ENCODE measurements around the gene KDM4C.
"Not testable (repeated sequence)": the region's sequence is repeated elsewhere in the genome, so short reads cannot be mapped to it uniquely, and the experiment has no call there.

The KDM4C gene

DNA sequence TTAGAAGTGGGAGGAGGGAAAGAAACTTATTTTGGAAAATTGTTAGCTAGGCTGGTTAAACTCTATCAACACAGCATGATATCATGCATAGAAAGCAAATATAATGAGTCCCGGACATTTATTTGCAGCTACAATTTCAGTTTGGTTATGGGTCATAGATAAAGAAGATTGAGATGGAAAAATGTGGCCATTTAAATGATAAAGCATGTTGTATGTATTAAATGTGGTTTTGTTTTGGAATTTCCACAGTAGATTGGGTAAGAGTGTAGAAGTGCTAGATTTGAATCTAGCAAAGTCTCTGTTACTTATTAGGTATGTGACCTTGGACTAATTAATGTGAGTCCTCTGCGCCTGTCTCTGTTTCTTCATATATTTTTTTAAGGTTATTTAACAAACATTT lies 217.4 kb downstream of the KDM4C start:
- DNase-seq (ENCODE audit: low read depth in 2 of 2), result no peak

DNA sequence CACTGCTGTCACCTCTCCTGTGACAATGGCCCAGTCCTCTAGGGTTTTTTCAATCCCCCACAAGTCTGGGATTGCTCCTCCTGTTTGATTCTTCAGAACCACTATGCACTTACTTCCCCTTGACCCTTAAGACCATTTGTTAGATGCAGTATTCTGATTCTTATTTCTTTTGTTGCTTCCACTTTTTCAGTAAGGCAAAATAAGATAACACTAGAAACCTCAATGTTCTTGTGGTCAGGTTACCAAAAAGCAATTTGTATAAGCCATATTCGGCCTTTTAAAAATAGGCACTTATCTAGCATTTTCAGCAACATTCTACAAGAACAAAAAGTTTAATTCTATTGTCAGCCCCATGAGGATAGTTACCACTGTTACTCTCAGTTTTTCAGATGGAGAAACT lies 220.0 kb downstream of the KDM4C start:
- no peak for DNase-seq (ENCODE audit: low read depth in 2 of 2)

DNA sequence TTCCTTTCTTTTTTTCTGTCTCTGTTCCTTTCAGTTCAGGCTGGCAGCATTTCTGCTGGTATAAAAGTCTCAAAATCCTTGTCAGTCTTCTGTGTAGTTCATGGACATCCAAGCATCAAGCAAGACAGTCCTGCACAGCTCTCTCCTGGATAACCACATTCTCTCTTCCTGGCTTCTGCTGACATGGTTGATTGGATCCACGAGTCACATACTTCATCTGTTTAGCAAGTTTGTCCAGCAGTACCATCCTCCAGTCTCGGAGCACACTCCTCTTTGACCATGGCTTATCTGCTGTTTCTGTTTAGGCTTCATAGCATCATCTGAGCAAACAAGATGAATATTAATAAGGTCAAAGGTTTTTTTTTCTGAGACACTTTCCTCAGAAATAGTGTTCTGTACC lies 220.8 kb downstream of the KDM4C start:
- no peak for DNase-seq (ENCODE audit: low read depth in 2 of 2)

DNA sequence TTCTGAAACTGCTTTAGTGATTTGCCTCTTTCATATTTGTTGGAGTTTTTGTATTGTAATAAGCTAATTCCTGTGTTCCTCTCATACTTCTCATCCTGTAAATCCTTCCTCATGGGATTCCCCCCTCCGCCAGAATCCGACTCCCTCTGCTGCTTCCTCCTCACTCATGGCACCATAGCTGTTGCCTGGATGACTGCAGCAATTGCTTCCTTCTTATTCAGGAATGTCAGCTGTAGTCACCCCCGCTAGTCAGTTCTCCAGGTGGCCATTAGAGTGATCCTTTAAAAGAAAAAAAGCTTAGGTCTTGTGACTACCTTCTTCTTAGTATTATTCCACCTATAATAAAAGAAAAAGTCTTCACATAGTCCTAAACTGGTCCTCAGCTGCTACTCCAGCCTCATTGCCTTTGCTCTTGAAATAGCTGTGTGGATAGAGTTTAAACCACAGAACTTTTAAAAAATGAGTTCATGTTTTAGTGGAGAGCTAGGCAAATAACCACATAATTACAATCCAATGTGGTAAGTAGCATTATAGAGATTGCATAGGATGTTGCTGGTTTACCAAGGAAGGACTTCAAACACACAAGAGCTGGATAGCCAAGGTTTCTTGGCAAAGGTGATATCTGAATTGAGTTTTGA lies 227.3 kb downstream of the KDM4C start:
- DNase-seq (ENCODE audit: low read depth in 2 of 2), result no peak

DNA sequence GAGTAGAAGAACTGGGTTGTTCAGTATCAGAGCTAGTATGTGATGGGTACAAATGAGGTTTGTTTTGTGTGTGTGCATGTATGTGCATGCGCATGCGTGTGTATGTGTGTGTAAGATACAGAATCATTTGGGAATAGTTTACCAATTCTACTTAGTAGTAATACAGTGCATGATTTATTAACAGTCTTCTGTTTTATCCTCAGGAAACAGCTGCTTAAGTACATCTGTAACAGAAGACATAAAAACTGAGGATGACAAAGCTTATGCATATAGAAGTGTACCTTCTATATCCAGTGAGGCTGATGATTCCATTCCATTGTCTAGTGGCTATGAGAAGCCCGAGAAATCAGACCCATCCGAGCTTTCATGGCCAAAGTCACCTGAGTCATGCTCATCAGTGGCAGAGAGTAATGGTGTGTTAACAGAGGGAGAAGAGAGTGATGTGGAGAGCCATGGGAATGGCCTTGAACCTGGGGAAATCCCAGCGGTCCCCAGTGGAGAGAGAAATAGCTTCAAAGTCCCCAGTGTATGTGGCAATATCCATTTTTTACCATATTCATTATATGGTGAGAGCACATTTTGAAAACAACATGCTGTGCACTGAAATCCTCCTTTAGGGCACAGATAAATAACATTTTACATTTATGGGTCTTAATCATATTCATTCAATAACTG lies 228.5 kb downstream of the KDM4C start:
- DNase-seq (ENCODE audit: low read depth in 2 of 2), result no peak

DNA sequence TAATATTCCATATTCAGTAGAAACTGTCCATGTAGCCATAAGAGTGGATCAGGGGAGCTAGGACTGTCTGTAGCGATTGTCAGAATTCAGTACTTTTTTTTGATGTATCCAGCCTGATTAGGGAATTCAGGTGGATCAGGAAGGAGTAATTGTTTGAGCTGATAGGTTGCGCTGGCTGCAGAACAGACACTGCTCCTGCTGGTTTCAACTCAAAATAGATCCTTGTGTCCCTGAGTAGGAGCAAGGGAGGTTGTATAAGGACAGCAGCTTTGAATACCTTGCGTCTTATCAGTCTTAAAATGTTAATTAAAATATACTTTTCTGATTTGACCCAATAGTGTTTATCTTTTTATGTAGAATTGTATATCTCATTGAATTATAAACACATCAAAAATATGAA lies 229.6 kb downstream of the KDM4C start:
- DNase-seq (ENCODE audit: low read depth in 2 of 2), result no peak

DNA sequence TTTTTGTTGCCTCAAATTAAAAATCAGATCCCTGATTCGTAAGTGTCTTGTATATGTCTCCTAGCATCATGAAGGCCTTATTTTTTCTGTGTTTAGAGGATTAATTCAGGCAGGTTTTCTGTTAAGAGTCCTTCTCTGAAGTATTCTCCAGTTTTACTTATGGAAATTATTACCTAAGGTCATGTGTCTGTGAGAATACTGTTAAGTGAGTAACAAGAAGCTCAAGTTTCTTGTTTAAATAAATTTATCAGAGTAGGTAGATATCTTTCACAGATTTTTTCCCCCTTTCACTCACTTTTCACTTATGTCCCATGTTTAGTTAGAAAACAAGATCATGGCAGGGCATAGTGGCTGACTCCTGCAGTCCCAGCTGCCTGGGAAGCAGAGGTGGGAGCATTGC lies 233.6 kb downstream of the KDM4C start:
- no peak for DNase-seq (ENCODE audit: low read depth in 2 of 2)

DNA sequence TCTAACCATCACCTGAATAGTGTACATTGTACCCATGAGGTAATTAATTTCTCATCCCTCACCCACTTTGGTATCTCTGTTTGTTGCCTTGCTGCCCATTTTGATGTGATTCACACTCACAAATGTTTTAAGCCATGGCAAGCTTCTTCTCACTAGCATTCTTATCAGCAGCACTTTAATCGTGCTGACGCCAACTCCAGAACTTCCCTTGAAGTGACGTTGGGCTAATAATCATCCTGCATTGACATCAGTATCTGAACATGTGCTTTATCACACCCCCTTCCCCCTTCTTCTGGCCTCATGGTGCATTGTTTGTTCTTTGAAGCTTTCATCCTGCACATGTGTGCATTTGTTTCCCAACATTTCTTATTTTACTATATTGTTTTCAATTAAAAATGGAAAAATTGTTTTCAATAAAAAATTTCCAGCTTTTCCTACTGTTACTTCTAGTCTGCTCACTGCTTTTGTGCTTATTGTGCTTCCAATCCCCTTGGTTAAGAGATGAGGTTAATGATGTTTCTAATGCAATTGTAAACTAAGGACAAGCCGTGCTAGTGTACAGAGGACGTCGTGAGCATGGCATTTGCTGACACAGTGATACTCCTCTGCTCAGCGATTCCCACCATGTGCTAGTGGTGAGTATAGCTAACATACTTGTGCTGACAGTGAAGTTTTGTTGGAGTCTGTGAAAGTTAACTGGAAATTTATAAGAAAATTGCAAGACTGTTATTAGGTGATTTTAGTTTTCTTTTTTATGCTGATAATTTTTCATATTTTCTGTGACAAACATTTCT lies 238.5 kb downstream of the KDM4C start:
- no peak for DNase-seq (ENCODE audit: low read depth in 2 of 2)

DNA sequence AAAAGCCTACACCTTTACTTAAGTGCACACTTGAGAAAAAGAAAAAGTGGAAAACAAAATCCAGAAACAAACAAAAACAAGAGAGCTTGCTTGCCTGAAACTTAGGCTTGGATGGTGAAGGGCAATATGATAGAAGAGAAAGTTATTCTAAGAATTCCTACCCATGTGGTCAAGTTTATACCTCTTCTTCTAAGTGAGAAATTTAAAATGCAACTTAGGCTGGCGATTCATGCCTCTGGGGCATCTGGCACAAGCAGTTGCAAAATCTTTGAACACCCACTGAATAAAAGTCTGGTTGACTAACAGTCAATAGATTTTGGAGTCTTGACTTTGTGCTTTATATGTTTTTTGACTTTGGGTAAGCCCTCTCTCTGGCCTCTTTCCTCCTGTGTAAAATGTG lies 239.6 kb downstream of the KDM4C start:
- DNase-seq (ENCODE audit: low read depth in 2 of 2), result no peak

DNA sequence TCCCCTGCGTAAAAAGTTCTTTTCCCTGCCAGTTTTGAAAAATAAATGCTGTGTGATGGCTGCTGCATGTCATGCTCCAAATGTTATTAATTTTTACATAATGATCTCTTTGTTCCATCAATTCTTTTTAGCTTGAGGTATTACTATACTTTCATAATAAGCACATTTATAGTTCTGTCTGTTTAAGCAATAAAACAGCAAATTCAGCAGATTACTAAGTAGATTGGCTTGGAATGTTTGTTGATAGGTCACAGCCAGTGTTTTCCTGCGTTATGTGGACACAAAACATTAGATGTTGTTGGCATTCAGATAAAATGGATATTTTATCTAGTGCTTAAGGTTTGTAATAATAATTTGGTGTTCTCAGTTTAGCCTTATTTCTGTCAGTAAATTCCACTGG lies 242.0 kb downstream of the KDM4C start:
- no peak for DNase-seq (ENCODE audit: low read depth in 2 of 2)

DNA sequence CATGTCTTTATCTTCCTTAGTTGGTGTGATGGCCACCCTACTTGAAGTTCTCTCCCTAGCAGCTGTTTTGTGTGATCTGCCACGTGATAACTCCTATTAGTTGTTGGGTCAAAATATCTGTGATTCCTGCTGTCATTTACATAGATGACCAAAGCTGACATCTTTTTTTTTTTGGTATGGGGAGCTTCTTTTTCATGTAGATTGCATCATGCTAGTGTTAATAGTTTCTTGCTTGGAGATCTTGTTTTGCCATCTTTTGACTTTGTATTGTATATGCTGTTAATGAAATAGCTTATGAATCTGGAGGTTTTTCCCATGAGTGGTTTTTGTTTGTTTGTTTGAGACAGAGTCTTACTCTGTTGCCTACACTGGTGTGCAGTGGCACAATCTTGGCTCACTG lies 243.8 kb downstream of the KDM4C start:
- DNase-seq (ENCODE audit: low read depth in 2 of 2), result no peak

DNA sequence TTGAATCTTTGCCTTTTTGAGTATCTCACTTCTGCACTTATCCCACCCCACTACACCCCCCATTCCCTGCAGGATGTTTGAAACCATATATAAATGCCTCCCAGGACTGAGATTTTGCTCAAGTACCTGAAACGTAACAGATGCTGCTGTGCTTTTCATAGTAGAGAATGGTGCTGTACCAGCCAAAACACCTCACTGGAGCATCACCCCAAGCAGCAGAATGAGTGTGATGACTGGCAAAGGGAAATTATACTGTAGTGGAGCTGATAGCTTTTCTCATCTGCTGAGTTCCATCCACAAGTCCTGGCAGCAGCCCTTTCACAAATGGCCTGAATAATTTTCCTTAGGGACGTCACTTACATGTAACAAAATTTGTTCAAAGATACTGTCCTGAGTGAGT lies 246.1 kb downstream of the KDM4C start:
- DNase-seq (ENCODE audit: low read depth in 2 of 2), result no peak

DNA sequence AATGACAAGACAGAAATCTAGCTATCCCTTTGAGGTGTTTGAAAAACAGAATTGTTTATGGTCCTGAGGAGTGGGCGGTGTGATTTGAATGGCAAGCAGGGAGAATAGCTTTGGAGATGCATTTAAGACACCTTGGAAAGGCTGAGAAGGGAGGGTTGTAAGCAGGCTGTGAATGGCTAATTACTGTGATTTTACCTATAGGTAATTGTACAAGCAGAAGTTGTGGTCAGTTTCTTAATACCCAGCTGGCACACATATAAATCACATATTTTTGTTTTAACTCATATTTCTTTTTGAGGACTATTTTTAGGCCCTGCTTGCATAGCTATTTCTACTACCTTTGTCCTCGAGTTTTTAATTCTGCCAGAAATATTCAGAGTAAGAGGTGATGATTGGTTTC lies 248.6 kb downstream of the KDM4C start:
- no peak for DNase-seq (ENCODE audit: low read depth in 2 of 2)

DNA sequence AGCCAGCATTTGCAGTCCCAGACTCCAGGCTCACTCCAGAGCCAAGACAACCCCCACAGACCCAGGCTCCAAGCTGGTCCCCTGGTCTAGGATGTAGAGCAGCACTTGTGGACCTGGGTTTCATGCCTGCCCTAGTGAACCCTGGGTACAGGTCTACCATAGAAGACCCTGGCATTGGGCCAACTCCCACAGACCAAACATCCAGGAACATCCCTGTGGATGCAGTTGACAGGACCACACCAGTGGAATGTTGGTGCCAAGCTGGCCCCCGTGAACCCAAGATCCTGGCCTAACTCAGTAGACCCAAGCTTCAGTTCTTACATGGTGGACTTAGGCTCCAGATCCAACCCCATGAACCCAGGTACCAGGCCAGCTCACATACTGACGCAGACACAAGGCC lies 250.6 kb downstream of the KDM4C start:
- DNase-seq (ENCODE audit: low read depth in 2 of 2), result no peak

DNA sequence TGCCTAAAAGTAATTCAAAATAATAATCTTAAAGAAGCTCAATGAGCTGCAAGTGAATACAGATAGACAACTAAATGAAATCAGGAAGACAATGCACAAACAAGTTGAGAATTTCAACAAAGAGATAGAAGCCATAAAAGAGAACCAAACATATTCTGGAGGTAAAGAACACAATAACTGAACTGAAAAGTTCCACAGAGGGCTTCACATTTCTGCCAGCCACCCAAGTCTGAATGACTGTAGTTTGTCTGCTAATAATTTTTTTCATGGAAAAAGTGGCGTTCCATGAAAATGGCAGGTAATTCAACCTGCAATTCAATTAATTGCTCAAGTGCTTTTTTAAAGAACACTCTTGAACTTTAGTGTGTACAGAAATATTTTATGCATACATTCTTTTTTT lies 251.3 kb downstream of the KDM4C start:
- DNase-seq (ENCODE audit: low read depth in 2 of 2), result no peak

DNA sequence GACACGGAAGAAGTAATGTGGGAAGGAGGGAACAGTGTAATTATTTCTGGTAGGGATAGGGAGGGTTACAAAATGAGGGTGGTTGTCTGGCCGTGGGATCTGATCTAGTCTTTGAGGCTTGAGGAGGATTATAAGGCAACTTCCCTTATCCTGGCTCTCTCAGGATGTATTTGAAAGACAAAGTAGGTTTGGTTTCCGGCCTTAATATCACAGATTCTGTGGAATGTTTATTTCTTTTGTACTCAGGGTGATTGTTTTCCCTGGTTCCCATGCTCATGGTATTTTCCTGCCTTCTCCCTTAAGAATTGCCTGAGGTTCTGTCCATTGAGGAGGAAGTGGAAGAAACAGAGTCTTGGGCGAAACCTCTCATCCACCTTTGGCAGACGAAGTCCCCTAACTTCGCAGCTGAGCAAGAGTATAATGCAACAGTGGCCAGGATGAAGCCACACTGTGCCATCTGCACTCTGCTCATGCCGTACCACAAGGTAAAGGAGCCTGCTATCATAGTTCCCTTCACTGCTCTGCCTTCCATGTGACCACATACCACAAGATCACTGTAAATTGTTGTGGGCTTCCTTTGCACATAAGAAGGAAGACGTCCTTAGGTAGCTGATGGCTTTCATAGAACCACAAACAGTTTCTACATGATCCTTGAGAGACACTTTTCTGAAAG lies 253.8 kb downstream of the KDM4C start:
- DNase-seq (ENCODE audit: low read depth in 2 of 2), result no peak

DNA sequence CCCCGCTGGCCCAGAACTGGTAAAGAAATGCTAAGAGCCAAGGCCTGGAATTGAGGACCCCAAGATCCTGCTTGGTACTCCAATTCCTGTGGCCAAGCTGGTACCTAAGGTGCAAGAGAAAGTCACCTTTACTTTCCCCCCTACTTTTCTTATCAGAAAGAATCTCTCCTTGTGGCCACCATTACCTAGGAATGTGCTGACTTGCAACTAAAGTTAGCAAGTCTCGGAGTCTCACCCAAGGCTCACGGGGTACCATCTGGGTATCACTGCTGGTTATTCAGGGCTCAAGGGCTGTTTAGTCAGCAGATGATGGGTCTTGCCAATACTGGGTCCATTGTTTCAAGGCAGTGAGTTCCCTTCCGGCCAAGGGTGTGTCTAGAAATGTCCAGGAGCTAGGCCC lies 270.2 kb downstream of the KDM4C start:
- no peak for DNase-seq (ENCODE audit: low read depth in 2 of 2)

DNA sequence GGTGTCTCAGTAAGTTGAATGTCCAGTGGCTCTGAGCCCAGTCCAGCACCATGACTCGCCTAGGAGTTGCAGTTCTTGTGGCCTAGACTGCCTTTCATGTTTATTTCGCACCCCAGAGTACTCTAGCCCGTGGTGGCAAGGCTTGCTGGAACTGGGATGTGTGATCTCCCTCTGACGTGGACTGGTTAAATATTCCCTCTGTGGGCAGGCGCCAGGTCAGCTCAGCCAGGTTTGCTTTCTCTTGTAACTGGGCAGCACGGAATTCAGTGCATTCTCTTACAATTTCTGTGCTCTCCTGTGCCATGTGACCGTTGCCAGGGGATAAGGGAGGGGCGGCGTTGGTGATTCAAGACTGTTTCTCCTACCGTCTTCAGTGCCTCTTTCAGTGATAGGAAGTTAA lies 270.8 kb downstream of the KDM4C start:
- no peak for DNase-seq (ENCODE audit: low read depth in 2 of 2)

DNA sequence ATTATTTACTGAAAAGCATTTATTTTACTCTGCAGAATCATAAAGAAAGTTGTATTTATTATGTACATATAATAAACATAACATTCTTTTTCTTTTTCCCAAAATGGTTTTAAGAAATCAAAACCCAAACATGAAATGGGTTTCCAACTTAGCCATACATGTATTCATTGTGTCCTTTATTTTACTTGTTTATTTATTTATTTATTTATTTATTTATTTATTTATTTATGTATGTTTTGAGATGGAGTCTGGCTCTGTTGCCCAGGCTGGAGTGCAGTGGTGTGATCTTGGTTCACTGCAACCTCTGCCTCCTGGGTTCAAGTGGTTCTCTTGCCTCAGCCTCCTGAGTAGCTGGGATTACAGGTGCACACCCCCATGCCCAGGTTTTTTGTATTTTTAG lies 273.2 kb downstream of the KDM4C start:
- DNase-seq (ENCODE audit: low read depth in 2 of 2), result not testable (repeated sequence)

DNA sequence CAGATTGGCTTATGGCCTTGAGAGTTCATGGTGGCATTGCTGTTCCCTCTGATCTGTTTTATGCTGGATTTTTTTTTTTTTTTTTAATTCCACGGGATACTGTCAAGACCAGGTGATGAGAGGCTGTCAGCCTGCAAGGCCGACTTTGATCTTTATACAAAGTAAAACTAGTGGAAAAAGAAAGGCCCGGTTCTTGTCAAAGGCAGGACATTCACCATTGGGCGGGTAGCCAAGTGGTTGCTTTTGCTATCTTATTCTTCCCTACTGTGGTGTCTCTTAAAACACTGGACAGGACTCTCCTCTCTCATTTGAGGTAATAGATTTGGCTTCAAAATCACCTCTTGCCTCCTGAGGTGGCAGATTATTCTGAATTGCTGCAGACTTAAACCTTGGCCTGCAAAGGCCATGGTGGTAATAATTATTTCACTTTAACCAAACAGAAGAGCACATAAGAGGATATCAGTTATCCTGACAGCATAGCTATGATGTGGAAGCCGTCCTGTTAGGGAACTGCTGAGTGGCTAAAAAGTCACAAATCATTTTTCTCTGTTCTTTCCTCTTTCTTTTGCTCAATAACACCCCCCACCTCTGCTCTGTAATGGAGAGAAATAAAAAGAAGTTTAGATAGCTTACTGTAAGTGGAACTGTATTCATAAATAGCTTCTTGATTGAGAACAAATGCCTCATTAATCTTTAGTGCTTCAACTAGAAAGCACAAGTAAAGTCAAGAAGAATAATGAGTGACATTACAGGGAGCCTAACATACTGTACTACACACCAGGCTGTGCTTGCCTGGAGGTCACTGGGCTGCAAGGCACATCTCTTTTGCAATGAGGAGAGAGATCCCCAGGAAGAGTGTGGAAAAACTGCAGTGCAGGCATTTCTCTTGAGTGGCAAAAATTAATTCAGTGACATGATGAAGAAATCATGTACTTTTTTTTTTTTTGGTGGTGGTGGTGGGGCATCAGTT lies 275.6 kb downstream of the KDM4C start:
- no peak for DNase-seq (ENCODE audit: low read depth in 2 of 2)

DNA sequence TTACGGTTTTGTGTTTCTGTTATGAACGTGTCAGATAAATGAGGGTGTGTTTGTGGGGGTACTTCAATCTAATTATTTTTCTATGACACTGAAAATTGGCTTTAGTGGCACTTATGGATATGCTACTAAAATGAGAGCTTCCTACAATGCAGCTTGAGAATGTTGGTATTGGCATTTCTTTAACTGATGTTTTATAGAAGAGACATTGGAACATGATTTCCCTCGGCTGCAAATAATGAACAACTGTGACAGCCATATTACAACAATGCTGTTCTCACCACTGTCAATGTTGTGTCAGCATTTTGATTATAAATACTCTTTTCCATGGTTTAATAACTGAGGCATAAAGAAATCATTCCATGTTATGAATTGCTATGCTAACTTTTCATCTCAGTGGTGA lies 279.4 kb downstream of the KDM4C start:
- DNase-seq (ENCODE audit: low read depth in 2 of 2), result no peak
